Adipocyte (in vitro differentiated cells): ENCODE data around the gene TOX4.

Source experiments
- DNase-seq: peaks from one replicate; pipeline ENCODE4 v3.0.0-alpha.2; 2015; ENCODE audit warnings: low read depth
- H3K27me3 ChIP-seq: replicated peaks from 2 replicates; pipeline ENCODE4 v1.7.0; 2013; ENCODE audit warnings: mild to moderate bottlenecking, low read length, moderate library complexity; ENCODE audit not compliant: control insufficient read depth, insufficient read depth
- H3K36me3 ChIP-seq: 2 replicates; pipeline ENCODE4 v1.7.0; 2013; ENCODE audit warnings: low read length, mild to moderate bottlenecking, moderate library complexity; ENCODE audit not compliant: control insufficient read depth, insufficient read depth, severe bottlenecking
- H3K4me1 ChIP-seq: 2 replicates; pipeline ENCODE4 v1.7.0; 2013; ENCODE audit warnings: mild to moderate bottlenecking, low read length, moderate library complexity; ENCODE audit not compliant: control insufficient read depth, insufficient read depth
- H3K4me3 ChIP-seq: 2 replicates; pipeline ENCODE4 v1.7.0; 2013; ENCODE audit warnings: mild to moderate bottlenecking, low read length, moderate library complexity
- H3K9ac ChIP-seq: 2 replicates; pipeline ENCODE4 v1.7.0; 2013; ENCODE audit warnings: mild to moderate bottlenecking, low read length, moderate library complexity
- H3K9me3 ChIP-seq: 2 replicates; pipeline ENCODE4 v1.7.0; 2013; ENCODE audit warnings: mild to moderate bottlenecking, low read length, moderate library complexity; ENCODE audit not compliant: control insufficient read depth

The TOX4 gene

DNA sequence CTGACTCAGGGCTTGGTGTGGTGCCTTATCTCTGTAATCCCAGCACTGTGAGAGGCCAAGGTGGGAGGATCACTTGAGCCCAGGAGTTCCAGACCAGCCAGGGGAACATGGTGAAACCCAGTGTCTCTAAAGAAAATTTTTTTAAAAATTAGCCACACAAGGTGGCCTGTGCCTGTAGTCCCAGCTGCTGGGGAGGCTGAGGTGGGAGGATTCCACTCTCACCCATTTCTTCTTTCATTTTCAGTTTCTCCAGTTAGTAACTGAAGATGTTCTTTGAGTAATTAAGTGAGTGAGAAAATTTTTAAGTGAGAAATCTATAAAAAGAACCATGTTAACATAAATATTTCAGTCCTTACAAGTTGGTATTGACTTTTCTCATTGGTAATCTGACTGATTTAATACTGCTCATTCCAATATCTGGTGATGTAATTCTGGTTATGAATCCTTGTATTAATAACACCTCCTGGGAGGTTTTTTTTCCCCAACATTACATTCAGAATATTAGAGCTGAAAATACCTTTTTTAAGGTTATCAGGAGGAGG lies 28.1 kb downstream of the TOX4 start:
- Histone ChIP-seq H3K9me3 (no peaks in the 10 kb centered on the region), H3K9ac (no peak overlapping the region), H3K4me1 (peaks cover 10% of the 10 kb centered on the region), H3K36me3 (peaks cover 35% of the 10 kb centered on the region), H3K4me3 (no peak overlapping the region), H3K27me3 (no peaks in the 10 kb centered on the region)
- no peak for DNase-seq

DNA sequence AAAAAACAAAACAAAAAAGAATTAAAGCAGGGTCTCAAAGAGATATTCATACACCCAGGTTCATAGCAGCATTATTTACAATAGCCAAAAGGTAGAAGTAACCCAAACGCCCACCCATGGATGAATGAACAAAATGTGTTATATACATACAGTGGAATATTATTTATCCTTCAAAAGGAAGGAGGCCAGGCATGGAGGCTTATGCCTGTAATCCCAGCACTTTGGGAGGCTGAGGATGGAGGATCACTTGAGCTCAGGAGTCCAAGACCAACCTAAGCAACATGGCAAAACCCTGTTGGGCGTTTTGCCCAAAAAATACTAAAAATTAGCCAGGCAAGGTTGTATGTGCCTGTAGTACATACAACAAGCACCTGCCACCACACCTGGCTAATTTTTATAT lies 29.6 kb downstream of the TOX4 start:
- Histone ChIP-seq H3K36me3 (peaks cover 20% of the 10 kb centered on the region), H3K27me3 (no peaks in the 10 kb centered on the region), H3K4me1 (peaks cover 14% of the 10 kb centered on the region), H3K4me3 (no peak overlapping the region), H3K9me3 (no peaks in the 10 kb centered on the region), H3K9ac (no peak overlapping the region)
- no peak for DNase-seq

DNA sequence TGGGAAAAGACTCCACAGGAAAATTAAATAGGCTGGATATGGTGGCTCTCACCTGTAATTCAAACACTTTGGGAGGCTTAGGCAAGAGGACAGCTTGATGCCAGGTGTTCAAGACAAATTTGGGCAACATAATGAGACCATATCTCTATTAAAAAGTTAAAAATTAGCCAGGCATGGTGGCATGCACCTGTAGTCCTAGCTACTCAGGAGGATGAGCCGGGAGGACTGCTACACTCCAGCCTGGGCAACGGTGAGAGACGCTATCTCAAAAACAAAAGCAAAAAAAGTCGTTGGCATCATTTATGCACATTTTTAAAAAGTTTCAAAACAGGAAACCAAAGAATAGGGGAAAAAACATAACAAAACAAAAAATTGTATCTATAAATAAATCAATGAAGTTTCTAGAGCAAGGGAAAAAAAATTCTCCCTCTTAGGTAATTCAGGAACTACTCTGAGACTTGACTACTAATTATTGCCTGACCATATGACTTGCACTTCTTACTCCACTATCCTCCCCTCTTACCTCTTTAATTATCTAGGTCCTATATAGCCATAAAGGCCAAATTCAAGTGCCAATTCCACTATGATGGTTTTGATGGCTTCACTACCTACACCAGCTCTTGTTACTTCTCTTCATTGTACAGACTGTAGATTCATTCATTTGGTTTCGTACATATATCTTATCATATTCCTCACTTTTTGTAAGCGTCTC lies 32.6 kb downstream of the TOX4 start:
- H3K4me1 ChIP-seq = peaks cover 14% of the 10 kb centered on the region
- peak overlapping the region; percentile 100 for H3K4me3 ChIP-seq
- H3K9ac ChIP-seq = no peak overlapping the region
- H3K9me3 ChIP-seq = no peaks in the 10 kb centered on the region
- no peaks in the 10 kb centered on the region for H3K36me3 ChIP-seq
- no peak for DNase-seq
- H3K27me3 ChIP-seq = no peaks in the 10 kb centered on the region

DNA sequence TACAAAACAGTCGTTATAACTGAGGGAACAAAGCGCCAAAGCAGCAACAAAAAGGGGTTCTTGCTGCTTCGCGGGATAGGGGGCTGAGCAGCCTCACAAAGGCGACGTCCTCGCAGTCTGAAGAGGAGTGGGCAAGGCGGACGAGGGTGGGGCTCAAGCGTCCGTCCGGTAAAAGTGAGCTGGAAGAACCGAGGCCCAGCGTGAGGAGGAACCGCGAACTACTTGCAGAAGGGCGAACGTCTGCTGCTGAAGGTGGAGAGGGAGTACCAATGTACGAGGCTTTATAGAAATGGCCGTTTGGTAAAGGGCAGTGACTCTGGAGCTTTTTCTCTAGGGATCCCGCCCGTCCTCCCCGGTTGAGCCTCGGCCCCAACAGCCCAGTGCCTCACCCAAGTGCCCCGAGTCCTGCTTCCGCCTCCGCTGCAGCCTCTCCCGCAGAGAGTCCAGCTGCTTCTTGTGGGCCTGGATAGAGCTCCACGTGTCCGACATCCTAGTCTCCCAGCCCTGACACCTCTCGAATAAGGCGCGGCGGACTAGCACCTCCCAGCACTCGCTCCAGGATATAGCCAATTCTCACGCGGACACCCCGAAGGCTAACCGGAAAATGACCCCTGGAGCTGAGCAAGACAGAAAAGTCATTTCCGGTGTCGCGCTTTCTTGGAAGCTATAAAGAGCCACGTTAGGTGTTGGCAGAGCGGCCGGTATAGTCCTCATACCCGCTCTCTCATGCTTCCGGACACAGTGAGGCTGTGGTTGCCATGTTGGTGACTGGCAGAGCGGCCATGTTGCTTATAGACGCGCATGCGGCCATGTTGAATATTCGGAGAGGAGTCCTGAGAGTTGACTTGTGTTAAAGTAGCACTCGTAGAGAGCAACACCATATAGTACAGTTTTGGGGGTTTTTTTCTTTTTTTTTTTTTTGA lies 34.0 kb downstream of the TOX4 start, which contains the start of gene METTL3:
METTL3 (minus strand) TSS at position 606 of the 923 bp plus-strand sequence; CDS start at position 489, 117 bp downstream.
- peak; percentile 99 for DNase-seq
- no peaks in the 10 kb centered on the region for H3K36me3 ChIP-seq
- H3K9me3 ChIP-seq = no peaks in the 10 kb centered on the region
- H3K27me3 ChIP-seq = no peaks in the 10 kb centered on the region
- H3K9ac ChIP-seq = peak within 1 kb of the TSS; percentile 97
- H3K4me3 ChIP-seq = peak within 1 kb of the TSS; percentile 100
- peaks cover 14% of the 10 kb centered on the region for H3K4me1 ChIP-seq

DNA sequence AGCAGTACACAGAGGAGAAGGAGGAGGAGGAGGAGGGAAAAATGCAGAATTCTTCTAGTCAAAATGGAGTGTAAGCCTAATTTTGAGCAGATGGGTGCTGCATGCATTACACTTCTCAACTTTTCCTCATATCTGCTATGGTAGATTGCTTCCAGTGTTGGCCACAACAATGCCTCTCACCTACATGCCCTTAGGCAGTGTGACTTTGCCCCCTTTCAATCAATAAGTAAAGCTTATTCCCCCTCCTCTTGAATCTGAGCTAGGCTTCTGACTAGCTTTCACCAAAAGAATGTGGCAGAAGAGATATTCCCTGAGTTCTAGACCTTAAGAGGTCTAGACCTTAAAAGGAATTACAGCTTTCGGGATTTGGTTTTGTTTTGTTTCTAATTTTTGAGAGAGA lies 37.3 kb downstream of the TOX4 start:
- Histone ChIP-seq H3K4me1 (peaks cover 11% of the 10 kb centered on the region), H3K4me3 (no peak overlapping the region), H3K36me3 (no peaks in the 10 kb centered on the region), H3K9me3 (no peaks in the 10 kb centered on the region), H3K9ac (no peak overlapping the region), H3K27me3 (no peaks in the 10 kb centered on the region)
- DNase-seq = no peak

DNA sequence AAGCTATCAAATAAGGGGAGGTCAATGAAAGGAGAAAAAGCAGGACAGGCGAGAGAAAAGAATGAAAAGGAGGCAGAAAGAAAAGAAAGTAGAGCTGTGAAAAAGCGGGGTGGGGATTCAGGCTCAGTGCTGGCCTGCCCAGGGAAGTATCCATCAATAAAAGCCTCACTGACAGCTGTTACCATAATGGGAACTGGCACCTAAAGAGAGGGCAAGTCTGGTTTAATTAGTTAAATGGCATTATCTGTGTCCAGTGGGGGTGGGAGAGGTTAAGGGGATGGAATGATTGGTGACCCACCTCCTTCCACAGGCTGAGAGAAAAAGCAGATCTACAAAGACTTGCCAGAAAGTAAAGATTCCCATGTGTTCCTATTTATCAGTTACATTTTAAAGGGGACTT lies 41.7 kb downstream of the TOX4 start:
- peaks cover 12% of the 10 kb centered on the region for H3K4me1 ChIP-seq
- no peaks in the 10 kb centered on the region for H3K36me3 ChIP-seq
- no peak for DNase-seq
- no peaks in the 10 kb centered on the region for H3K9me3 ChIP-seq
- no peak overlapping the region for H3K4me3 ChIP-seq
- H3K27me3 ChIP-seq = no peaks in the 10 kb centered on the region
- no peak overlapping the region for H3K9ac ChIP-seq

DNA sequence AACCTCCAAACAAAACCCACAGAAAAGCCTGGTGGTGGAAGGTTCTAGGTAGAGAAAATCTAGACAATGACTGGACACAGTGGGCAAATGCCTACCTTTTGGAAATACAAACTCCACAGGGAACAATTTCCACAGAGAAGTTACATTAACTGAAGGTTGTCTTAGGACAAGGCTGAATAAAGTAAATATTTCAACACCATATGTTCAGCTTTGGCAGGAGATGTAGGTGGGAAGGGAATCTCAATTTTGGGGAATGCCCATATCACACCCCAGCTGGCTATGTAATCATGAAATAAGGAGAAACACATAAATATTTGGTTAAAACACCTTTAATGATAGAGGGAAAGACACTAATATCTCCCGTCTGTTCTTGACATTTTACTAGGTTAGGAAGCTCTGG lies 43.8 kb downstream of the TOX4 start:
- DNase-seq = no peak
- Histone ChIP-seq H3K27me3 (no peaks in the 10 kb centered on the region), H3K36me3 (no peaks in the 10 kb centered on the region), H3K9me3 (no peaks in the 10 kb centered on the region), H3K4me1 (peaks cover 12% of the 10 kb centered on the region), H3K9ac (no peak overlapping the region), H3K4me3 (no peak overlapping the region)

DNA sequence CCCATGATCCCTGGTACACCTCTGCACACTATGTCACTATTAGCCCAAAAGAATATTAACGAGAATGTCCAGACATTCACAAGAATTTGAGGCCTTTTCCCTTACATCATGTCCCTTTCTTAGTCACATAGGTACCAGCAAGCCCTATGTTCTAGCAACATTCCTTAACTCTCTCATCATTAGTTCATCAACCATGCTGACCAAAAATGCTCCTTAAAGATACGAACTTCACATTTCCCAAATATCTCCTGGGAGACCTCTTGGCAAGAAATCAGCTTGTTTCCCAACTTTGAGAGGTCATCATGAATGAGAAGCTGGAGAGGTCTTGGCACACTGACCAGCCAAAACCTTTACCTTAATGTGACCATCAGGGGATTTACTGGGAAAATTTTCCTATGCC lies 44.5 kb downstream of the TOX4 start:
- H3K27me3 ChIP-seq = peaks cover under 1% of the 10 kb centered on the region
- peak; percentile 36 for DNase-seq
- H3K36me3 ChIP-seq = no peaks in the 10 kb centered on the region
- H3K9ac ChIP-seq = no peak overlapping the region
- H3K4me3 ChIP-seq = no peak overlapping the region
- peaks cover 12% of the 10 kb centered on the region for H3K4me1 ChIP-seq
- H3K9me3 ChIP-seq = no peaks in the 10 kb centered on the region

DNA sequence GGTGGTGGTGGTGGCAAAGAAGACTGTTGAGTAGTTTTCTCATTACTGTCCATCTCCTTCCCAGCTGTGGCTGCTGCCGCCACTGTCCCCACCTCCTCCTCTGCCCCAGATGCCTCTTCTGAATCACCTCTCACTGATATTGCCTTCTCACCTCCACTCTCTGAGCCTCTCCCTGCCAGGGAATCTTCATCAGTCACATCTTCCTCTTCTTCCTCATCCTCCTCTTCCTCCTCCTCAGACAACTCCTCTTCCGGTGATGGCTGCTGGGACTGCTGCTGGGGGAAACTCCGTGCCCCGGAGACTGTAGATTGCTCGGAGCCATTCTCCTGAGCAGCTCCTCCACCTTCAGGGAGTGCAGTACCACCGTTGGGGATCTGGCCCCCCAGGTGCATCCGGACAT lies 46.2 kb downstream of the TOX4 start:
- H3K9me3 ChIP-seq = no peaks in the 10 kb centered on the region
- DNase-seq = no peak
- no peak overlapping the region for H3K9ac ChIP-seq
- no peak overlapping the region for H3K4me3 ChIP-seq
- H3K4me1 ChIP-seq = peaks cover 12% of the 10 kb centered on the region
- H3K36me3 ChIP-seq = no peaks in the 10 kb centered on the region
- peaks cover 3% of the 10 kb centered on the region for H3K27me3 ChIP-seq

DNA sequence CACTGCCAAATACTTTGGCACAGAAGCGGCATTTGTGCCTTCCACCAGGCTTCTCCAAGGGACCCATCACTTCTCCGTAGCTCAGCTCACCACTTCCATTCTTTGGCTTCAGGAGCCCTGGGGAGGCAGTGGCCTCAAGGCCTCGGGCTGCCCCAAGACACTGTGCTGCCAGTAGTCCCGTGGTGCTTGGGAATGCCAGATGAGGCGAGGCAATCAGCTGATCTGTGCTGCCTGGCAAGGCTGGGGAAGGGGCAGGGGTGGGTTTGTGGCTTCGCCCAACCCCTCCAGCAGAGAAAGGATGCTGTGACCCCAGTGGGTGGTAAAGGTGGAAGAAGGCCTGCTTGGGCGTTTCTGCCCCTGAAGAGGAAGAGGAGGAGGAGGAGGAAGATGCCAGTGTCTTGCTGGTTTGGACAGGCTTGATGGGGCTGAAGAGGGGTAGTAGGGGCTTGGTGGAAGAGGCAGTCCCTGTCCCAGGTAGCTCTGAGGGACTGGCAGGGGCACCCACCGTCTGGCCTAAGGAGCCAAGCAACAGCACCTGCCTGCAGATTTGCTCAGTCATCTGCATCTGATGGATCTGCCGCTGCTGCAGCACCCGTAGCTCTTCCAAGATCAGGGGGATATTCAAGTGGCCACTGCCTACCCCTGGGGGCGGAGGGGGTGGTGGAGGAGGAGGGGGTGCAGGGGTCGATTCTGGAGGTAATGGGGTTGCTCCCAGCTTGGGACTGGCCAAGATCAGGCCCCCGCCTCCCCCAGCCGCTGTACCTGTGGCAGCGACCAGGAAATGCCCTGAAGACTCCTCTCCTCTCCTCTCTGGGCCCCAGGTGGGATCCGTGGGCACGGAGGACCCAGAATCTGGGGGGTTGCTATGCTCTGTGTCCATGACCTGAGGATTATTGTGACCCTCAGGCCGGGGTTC lies 47.8 kb downstream of the TOX4 start:
- Histone ChIP-seq H3K27me3 (peaks cover 3% of the 10 kb centered on the region), H3K9me3 (no peaks in the 10 kb centered on the region), H3K4me3 (no peak overlapping the region), H3K36me3 (no peaks in the 10 kb centered on the region), H3K9ac (no peak overlapping the region), H3K4me1 (peaks cover 12% of the 10 kb centered on the region)
- no peak for DNase-seq
